Measurements from ENCODE around the gene RFWD3.

- TF ChIP-seq DDIT3 (CRISPR knock-in tag; IDR thresholded peaks at IDR 0.05) (no peak), ETV6 (CRISPR knock-in tag; conservative IDR thresholded peaks at IDR 0.05) (no peak), ZKSCAN8 (CRISPR knock-in tag; IDR thresholded peaks at IDR 0.05; ENCODE audit: borderline replicate concordance) (no peak), ZC3H13 (CRISPR knock-in tag; IDR thresholded peaks at IDR 0.05) (no peak), ZBTB1 (CRISPR knock-in tag; IDR thresholded peaks at IDR 0.05; ENCODE audit: borderline replicate concordance) (no peak), ZSCAN5A (CRISPR knock-in tag; IDR thresholded peaks at IDR 0.05; ENCODE audit: borderline replicate concordance) (no peak), ONECUT2 (CRISPR knock-in tag; IDR thresholded peaks at IDR 0.05) (no peak), TCF7L2 (IDR thresholded peaks at IDR 0.05; ENCODE audit: low read depth, low read length) (no peak), CHCHD3 (CRISPR knock-in tag; IDR thresholded peaks at IDR 0.05) (no peak), ZNF598 (CRISPR knock-in tag; IDR thresholded peaks at IDR 0.05; ENCODE audit: borderline replicate concordance) (no peak), RBAK (CRISPR knock-in tag; IDR thresholded peaks at IDR 0.05) (no peak), ZNF580 (CRISPR knock-in tag; IDR thresholded peaks at IDR 0.05; ENCODE audit: borderline replicate concordance, low read depth) (no peak)
Measured at GRCh38 chr16:74617206-74617788, 49.4 kb downstream of the RFWD3 start.

All from HepG2 (cell line).